Tibial artery (tissue), 4 donors: Measurements from ENCODE around the gene CABP4.

ENCODE experiments used
- DNase-seq, 2 donors: peaks; one replicate each; pipeline ENCODE4 v3.0.0-alpha.2; 2019
- H3K27ac ChIP-seq, 2 donors: fragments of 200-600 bp; sonication (generic) in 1 of 2; 1 replicate in 1 of 2; 2 replicates in 1 of 2; pipeline ENCODE4 v1.5.1; 2018 to 2019; ENCODE audit warnings: mild to moderate bottlenecking in 1 of 2
- H3K27me3 ChIP-seq, 2 donors: fragments of 200-600 bp; sonication (generic) in 1 of 2; one replicate each; pipeline versions ENCODE4 v1.5.1 to v1.6.0; 2016 to 2019
- H3K36me3 ChIP-seq, 3 donors: fragments of 200-600 bp; sonication (generic) in 2 of 3; one replicate each; pipeline ENCODE4 v1.5.1; 2016 to 2019; ENCODE audit warnings: mild to moderate bottlenecking in 2 of 3
- H3K4me1 ChIP-seq, 4 donors: fragments of 200-600 bp; sonication (generic) in 2 of 4; 1 replicate in 3 of 4; 2 replicates in 1 of 4; pipeline ENCODE4 v1.5.1; 2016 to 2019
- H3K4me3 ChIP-seq, 2 donors: fragments of 200-600 bp; sonication (generic) in 1 of 2; 1 replicate in 1 of 2; 2 replicates in 1 of 2; pipeline ENCODE4 v1.5.1; 2018 to 2019; ENCODE audit warnings: mild to moderate bottlenecking in 2 of 2
- H3K9me3 ChIP-seq, 3 donors: fragments of 200-600 bp; sonication (generic) in 1 of 3; one replicate each; pipeline ENCODE4 v1.5.1; 2016 to 2019
- intact Hi-C: fragments of 100-400 bp; cut with DNase I; formaldehyde crosslinking; loops from one replicate; pipeline ENCODE4 v1.15.0; 2023; ENCODE audit warnings: low total_unique reads
- TF ChIP-seq, protein P1 (sequence below), 2 experiments: fragments of 200-600 bp in 1 of 2; fragments of 450-650 bp in 1 of 2; IDR thresholded peaks; one replicate each; pipeline ENCODE4 v1.5.1; 2017 to 2019; ENCODE audit warnings: antibody characterized with exemption in 2 of 2, mild to moderate bottlenecking in 1 of 2, moderate library complexity in 1 of 2

The CABP4 gene

DNA sequence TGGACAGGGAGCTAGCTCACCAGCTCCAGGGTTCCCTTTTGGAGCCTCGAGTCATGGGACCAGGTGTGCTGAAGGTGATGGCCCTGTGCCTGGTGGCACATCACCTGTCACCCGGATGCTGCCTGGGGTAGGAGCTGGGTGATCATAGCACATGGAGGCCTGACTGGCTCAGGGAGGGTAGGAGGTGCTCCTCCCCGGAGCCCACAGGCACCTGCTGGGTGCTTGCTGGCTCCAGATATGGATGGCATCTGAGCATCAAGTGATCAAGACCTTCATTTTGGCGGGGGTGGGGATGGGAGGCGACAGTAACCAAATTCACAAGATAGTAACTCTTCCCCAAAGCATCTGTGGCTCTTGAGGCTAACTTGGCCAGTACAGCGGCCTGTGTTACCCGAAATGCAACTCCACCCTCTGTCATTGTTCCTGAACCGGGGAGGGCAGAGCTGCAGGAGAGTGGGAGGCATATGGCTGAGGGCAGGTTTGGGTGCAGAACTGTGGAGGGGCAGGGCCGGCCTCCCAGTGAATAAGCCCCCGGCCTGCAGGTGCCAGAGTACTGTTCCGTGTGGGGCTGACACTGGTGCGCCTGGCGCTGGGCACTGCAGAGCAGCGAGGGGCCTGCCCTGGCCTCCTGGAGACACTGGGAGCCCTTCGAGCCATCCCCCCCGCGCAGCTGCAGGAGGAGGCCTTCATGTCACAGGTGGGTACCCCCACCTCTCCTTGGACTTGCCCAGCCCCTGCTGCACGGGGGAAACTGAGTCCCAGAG is 46.5 kb upstream of the CABP4 start:
- H3K27me3 ChIP-seq, result peaks cover 0 to 90% of the 10 kb centered on the region in 2 donors
- intact Hi-C loops, result no loop called here

DNA sequence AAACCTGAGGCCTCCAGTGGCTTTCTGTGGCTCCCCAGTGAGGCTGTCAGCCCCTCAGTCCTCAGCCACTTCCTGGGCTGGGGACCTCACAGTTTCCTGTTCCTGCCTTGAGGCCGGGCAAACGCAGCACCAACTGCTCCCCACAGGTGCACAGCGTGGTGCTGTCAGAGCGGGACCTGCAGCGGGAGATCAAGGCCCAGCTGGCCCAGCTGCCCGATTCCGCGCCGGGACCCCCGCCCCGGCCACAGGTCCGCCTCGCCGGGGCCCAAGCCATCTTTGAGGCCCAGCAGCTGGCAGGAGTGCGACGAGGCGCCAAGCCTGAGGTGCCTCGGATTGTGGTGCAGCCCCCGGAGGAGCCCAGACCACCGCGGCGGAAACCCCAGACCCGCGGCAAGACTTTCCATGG is 45.9 kb upstream of the CABP4 start:
- intact Hi-C loops, result no loop called here
- Histone ChIP-seq H3K36me3 (no peaks in the 10 kb centered on the region), H3K4me1 (peaks cover 0 to 11% (median 0%) of the 10 kb centered on the region in 4 donors), H3K4me3 (no peak overlapping the region), H3K27ac (no peak overlapping the region), H3K9me3 (no peaks in the 10 kb centered on the region), H3K27me3 (peaks cover 0 to 84% of the 10 kb centered on the region in 2 donors)
- TF ChIP-seq, protein P1, sequence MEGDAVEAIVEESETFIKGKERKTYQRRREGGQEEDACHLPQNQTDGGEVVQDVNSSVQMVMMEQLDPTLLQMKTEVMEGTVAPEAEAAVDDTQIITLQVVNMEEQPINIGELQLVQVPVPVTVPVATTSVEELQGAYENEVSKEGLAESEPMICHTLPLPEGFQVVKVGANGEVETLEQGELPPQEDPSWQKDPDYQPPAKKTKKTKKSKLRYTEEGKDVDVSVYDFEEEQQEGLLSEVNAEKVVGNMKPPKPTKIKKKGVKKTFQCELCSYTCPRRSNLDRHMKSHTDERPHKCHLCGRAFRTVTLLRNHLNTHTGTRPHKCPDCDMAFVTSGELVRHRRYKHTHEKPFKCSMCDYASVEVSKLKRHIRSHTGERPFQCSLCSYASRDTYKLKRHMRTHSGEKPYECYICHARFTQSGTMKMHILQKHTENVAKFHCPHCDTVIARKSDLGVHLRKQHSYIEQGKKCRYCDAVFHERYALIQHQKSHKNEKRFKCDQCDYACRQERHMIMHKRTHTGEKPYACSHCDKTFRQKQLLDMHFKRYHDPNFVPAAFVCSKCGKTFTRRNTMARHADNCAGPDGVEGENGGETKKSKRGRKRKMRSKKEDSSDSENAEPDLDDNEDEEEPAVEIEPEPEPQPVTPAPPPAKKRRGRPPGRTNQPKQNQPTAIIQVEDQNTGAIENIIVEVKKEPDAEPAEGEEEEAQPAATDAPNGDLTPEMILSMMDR (IDR thresholded peaks at IDR 0.05), result no peak
- DNase-seq, result no peak

More for the DNA sequence above, 46.5 kb upstream of the CABP4 start:
- TF ChIP-seq, protein P1 (IDR thresholded peaks at IDR 0.05), result no peak
- Histone ChIP-seq H3K27ac (no peak overlapping the region), H3K4me1 (peaks cover 0 to 11% (median 0%) of the 10 kb centered on the region in 4 donors), H3K4me3 (no peak overlapping the region), H3K36me3 (no peaks in the 10 kb centered on the region), H3K9me3 (no peaks in the 10 kb centered on the region)
- no peak for DNase-seq

DNA sequence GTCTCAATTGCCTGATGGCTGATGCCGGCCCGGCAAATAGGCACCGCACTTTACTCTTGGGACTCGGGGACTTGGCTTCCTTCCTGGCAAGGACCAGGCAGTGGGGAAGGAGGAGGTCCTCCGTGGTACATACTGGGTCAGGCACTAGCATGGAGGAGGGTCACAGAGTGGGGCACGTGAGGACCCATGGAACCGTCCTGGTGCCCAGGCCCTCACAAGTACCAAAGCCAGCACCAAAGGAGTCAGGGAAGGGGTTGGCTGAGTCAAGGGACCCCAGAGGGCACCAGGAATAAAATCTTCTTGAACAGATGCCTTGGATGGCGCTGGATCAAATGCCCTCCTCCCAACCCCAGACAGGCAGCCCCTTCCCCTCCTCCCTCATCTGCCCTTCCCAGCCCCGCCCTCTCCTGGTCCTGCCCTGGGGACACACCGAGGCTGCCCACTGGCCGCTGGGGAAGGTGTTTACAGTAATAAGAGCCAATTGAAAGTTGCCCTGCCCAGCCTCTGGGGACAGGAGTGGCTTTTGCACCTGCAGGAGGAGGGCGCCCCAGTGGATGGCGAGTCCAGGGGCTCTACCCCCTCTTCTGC is 45.3 kb upstream of the CABP4 start:
- H3K4me3 ChIP-seq, result no peak overlapping the region
- H3K36me3 ChIP-seq, result no peaks in the 10 kb centered on the region
- TF ChIP-seq, protein P1 (IDR thresholded peaks at IDR 0.05), result no peak
- H3K27me3 ChIP-seq, result peaks cover 0 to 79% of the 10 kb centered on the region in 2 donors
- intact Hi-C loops, result no loop called here
- no peaks in the 10 kb centered on the region for H3K9me3 ChIP-seq
- no peak overlapping the region for H3K27ac ChIP-seq
- H3K4me1 ChIP-seq, result peaks cover 0 to 13% (median under 1%) of the 10 kb centered on the region in 4 donors
- DNase-seq, result no peak

DNA sequence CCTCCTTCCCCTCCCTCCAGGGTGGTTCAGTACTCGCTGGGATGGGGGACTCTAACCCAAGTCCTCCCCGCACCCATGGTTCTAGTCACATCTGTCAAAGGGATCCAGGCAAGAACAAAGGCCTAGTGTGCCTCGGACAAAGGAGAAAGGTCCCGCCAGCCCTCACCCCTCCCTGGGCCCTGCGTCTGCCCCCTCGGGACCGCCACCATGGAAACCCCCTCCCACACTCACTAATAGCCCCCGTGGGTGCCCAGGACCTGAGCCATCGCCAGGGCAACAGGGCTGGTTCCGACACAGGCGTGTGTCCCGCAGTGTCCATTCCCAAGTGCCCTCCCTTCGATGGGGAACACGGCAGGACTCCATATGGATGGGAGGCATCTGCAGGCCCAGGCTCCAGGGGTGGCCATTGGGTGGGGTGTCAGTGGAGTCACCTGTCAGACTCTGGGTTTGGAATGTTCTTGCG is 44.8 kb upstream of the CABP4 start:
- peaks cover 0 to 74% of the 10 kb centered on the region in 2 donors for H3K27me3 ChIP-seq
- TF ChIP-seq, protein P1 (IDR thresholded peaks at IDR 0.05), result no peak
- intact Hi-C loops, result no loop called here
- no peak for DNase-seq
- H3K4me1 ChIP-seq, result peaks cover 0 to 18% (median 3%) of the 10 kb centered on the region in 4 donors
- H3K4me3 ChIP-seq, result no peak overlapping the region
- H3K9me3 ChIP-seq, result no peaks in the 10 kb centered on the region
- H3K36me3 ChIP-seq, result no peaks in the 10 kb centered on the region
- no peak overlapping the region for H3K27ac ChIP-seq

DNA sequence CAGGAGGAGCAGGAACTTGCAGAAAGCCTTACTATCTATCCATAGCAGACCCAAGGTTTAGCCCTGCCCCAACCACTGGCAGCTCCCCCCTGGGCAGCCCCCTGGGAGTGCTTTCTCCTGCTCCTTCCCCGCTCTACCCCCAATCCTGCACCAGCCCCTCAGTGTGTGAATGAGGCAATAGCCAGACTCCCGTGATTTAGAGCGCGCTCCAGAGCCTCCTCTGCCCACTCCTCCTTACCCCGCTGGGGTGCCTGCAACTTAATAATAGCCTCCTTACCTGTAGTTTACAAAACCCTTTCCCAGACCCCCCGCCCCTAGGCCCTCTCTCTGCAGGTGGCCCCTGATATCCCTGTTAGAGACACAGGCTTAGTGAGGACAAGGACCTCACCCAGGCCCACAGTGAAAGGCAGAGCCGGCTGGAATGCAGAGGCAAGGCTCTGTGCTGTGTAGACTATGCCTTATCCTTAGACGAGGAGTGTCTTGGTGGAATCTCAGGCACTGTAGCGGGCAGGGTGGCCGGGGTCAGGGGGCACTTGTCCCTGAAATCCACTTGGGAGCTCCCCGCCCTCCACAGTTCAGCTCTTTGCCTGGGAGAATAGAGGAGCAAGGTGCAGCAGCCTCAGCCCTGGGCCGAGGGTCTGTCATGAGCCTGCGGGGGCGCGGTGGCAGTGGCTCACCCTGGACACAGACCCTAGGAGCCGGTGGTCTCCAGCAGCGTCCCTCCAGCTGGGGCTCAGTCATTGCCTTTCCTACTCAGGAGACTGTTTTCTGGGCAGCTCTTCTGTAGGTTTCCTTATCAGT is 44.0 kb upstream of the CABP4 start:
- DNase-seq, result no peak
- TF ChIP-seq, protein P1 (IDR thresholded peaks at IDR 0.05), result no peak
- Histone ChIP-seq H3K27me3 (peaks cover 0 to 66% of the 10 kb centered on the region in 2 donors), H3K4me1 (peaks cover 0 to 26% (median 9%) of the 10 kb centered on the region in 4 donors), H3K4me3 (no peak overlapping the region), H3K9me3 (no peaks in the 10 kb centered on the region), H3K36me3 (no peaks in the 10 kb centered on the region), H3K27ac (no peak overlapping the region)
- intact Hi-C loops, result no loop called here
